Stimulated activated CD8-positive, alpha-beta memory T cell treated with anti-CD3 and anti-CD28 coated beads, Interleukin-15, amount 100 ng/mL, for 4 hours (primary cell): Measurements from ENCODE around the gene LRP2.

Experiments
- DNase-seq, 2 donors: peaks; one replicate each; pipeline ENCODE4 v3.0.0-alpha.2; 2020; ENCODE audit warnings: low read depth in 2 of 2

Gene LRP2

GRCh38 chr2:169091256-169091655, 271.1 kb downstream of the LRP2 start:
- DNase-seq = no peak

- DNase-seq = no peak
These were observed 272.1 kb downstream of the LRP2 start for GRCh38 chr2:169090133-169090820.

- DNase-seq = no peak
These were observed 273.2 kb downstream of the LRP2 start for GRCh38 chr2:169089182-169089581.

- DNase-seq = no peak
These were observed 274.5 kb downstream of the LRP2 start for GRCh38 chr2:169087757-169088379.

- DNase-seq = no peak
These were observed 275.4 kb downstream of the LRP2 start for GRCh38 chr2:169086893-169087467.

GRCh38 chr2:169082995-169083394, 279.3 kb downstream of the LRP2 start:
- DNase-seq = no peak

- no peak for DNase-seq
These were observed 280.8 kb downstream of the LRP2 start for GRCh38 chr2:169081551-169081950.

- DNase-seq = no peak
These were observed 281.9 kb downstream of the LRP2 start for GRCh38 chr2:169080250-169081069.

- no peak for DNase-seq
These were observed 284.6 kb downstream of the LRP2 start for GRCh38 chr2:169077674-169078240.
